ENCODE data around the gene ZBTB22.

DNA sequence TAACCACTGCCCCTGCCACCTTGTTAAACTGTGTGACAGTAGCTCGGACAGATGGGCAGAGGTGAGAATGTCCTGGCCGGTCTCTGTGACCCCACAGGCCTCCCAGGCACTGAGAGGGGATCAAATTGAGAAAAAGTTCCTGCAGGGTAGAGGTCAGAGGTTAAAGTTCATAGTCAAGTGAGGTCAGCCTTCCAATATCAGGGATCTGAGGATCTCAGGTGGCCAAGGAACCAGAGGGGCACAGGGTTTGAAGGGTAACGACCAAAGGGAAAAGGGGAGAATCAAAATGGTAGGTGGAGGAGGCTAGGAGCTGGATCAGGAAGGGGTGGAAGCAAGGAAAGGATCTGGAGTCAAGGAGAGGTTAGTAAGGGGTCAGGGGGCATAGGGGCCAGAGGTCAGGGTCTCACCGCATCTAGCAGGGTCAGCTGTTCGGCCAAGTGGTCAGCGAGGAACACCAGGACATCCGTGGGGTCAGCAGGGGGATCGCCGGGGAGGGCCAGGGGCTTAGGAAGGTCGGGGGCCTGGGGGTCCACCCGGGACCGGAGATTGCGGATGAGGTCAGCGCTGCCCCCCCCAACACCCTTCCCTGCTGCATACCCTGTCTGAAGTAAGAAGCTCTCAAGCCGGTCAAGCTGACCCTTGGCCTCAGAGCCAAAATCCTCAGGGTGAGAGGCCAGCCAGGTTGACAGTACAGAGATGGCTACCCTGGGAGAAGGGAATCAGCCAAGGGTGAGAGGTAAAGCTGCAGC, 21.7 kb downstream of the ZBTB22 start:
- TF ChIP-seq BHLHE40 (IDR thresholded peaks at IDR 0.05; ENCODE audit: borderline replicate concordance) (no peak), SUZ12 (IDR thresholded peaks at IDR 0.05) (no peak), FOXA1 (IDR thresholded peaks at IDR 0.05) (no peak), LEF1 (IDR thresholded peaks at IDR 0.05; ENCODE audit: borderline replicate concordance) (no peak), FOXM1 (IDR thresholded peaks at IDR 0.05; ENCODE audit: borderline replicate concordance) (no peak)

All from HEK293T (cell line).